GM04503 (cell line): ENCODE measurements around the gene EHBP1L1.

Experiments used
- DNase-seq: peaks from one replicate; pipeline ENCODE4 v3.0.0-alpha.2; 2012; ENCODE audit warnings: low read depth

The EHBP1L1 gene

GRCh38 chr11:65595131-65595530, 19.3 kb downstream of the EHBP1L1 start:
- DNase-seq = no peak

- DNase-seq = no peak
Observed at GRCh38 chr11:65595543-65596281, 19.9 kb downstream of the EHBP1L1 start, which contains the start of gene KCNK7. TSS of gene KCNK7 (minus strand) at chr11:65595800. CDS start at chr11:65595772, 28 bp downstream.

GRCh38 chr11:65596520-65596919, 20.7 kb downstream of the EHBP1L1 start:
- DNase-seq = no peak

- no peak for DNase-seq
Observed at GRCh38 chr11:65598258-65598699, 22.4 kb downstream of the EHBP1L1 start.

- DNase-seq = no peak
Observed at GRCh38 chr11:65599216-65599954, 23.5 kb downstream of the EHBP1L1 start.

GRCh38 chr11:65599955-65600246, 24.0 kb downstream of the EHBP1L1 start:
- no peak for DNase-seq

- no peak for DNase-seq
Observed at GRCh38 chr11:65604258-65604657, 28.4 kb downstream of the EHBP1L1 start.

GRCh38 chr11:65606876-65607613, 31.2 kb downstream of the EHBP1L1 start:
- DNase-seq = peak; percentile 71

- DNase-seq = no peak
Observed at GRCh38 chr11:65607614-65608426, 32.0 kb downstream of the EHBP1L1 start.

GRCh38 chr11:65609229-65609628, 33.4 kb downstream of the EHBP1L1 start:
- no peak for DNase-seq

- no peak for DNase-seq
Observed at GRCh38 chr11:65609665-65610064, 33.8 kb downstream of the EHBP1L1 start.

- no peak for DNase-seq
Observed at GRCh38 chr11:65610404-65610803, 34.6 kb downstream of the EHBP1L1 start.

GRCh38 chr11:65611028-65611757, 35.3 kb downstream of the EHBP1L1 start:
- no peak for DNase-seq

GRCh38 chr11:65611758-65612603, 36.1 kb downstream of the EHBP1L1 start:
- no peak for DNase-seq

- no peak for DNase-seq
Observed at GRCh38 chr11:65612691-65613090, 36.8 kb downstream of the EHBP1L1 start.

- no peak for DNase-seq
Observed at GRCh38 chr11:65613091-65613928, 37.5 kb downstream of the EHBP1L1 start.

- DNase-seq = peak; percentile 99
Observed at GRCh38 chr11:65615229-65615949, 39.5 kb downstream of the EHBP1L1 start, which contains the start of gene PCNX3. TSS of gene PCNX3 (plus strand) at chr11:65615776. CDS start at chr11:65616312, 536 bp downstream.

GRCh38 chr11:65615950-65616574, 40.2 kb downstream of the EHBP1L1 start:
- DNase-seq = no peak
